HG03060 (cell line): Measurements from ENCODE around the gene TMEM273.

Experiments
- ATAC-seq: cut with Tn5 transposase; IDR thresholded peaks from one replicate; pipeline ENCODE4 v1.9.1; 2021; ENCODE audit warnings: low read depth, moderate number of reproducible peaks; ENCODE audit not compliant: unreplicated experiment

TMEM273 gene

GRCh38 chr10:49177391-49178355 is 10.5 kb downstream of the TMEM273 start:
- ATAC-seq, result peak; percentile 64

DNA sequence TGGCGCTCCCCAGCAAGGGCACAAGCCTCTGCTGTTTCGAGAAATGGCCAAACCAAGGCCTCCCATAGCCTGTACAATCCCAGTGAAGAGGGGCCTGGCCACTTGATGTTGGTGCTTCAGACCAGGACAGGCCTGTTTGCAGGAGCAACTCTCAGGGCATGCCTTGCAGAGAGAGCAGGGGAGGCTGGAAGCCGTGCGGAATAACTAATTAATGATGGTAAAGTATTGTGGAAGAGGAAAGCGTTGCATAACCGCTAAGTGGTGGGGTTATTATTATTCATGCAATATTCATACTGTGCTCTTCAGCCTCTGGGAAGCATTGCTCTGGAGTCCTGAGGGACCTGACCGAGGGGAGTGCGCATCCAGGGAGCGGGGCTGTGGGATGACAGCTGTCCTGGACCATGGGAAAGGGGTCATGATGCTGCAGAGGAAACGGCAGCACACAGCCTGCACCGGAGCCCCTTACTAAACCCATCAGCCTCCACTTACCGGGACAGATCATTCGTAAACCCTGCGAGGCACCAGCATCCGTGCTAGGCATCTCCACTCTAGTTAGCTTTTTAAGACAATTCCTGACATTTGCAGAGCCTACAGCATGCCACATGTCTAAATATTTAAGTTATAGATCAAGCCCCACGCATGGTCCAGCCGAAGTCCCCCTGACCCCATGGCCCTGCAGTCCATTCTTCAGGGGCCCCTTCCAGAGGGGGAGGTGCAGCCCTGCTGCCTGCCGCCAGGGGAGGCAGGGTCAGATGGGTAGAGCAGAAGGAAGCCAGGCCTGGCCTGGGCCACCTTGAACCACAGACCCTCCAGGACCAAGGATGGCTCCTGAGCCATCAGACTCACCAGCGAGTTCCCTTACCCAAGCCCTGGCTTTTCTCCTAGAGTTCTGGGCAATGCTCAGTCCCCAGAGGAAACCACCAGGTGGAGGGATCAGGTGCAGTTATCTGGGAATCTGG is 11.6 kb downstream of the TMEM273 start:
- no peak for ATAC-seq

GRCh38 chr10:49175587-49176309 is 12.4 kb downstream of the TMEM273 start:
- ATAC-seq, result no peak

- ATAC-seq, result no peak
Measured at GRCh38 chr10:49174926-49175500, 13.2 kb downstream of the TMEM273 start.

GRCh38 chr10:49174261-49174925 is 13.8 kb downstream of the TMEM273 start:
- no peak for ATAC-seq

DNA sequence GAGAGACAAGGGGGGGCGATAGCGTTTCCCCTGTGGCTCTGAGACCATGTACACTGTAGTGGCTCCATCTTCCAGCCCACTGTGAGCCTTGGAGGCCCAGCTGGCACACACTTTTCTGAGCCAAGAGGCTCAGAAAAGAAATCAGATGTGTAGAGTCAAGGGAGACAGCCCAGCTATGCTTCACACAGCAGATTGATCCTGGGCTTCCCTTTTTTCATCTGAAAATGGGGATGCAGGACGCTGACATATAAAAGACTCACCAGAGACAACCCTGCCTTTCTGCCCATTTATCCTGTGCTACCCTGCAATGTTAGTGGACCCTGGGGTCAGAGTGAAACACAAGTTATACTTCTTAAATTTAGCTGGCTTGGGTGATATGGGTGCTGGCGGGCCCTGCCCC is 14.3 kb downstream of the TMEM273 start:
- no peak for ATAC-seq

DNA sequence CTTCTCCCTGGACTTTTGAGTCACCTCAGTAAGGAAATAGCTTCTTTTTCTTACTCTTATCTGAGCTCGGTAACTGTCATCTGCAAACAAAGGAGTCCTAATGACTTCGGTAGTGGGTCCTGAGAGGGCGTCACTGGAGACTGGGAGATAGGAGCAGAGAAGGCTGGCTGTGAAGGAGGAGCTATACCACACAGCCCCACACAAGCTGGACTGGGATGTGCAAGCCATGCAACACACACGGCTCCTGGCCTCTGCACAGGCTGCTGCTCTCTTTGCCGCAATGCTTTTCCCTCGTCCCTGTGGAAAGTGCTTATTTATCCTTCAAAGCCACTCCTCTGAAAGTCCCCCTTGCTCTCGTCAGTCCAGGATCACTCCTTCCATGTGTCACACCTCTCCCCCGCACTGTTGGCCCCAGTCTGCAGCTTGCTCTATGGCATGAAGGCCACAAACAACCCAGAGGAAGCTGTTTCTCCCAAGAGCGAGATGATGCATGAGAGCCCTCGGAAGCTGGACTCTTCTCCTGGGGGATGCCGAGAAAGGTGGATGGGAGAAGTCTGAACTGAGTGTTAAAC is 14.9 kb downstream of the TMEM273 start:
- no peak for ATAC-seq

- ATAC-seq, result no peak
Measured at GRCh38 chr10:49172777-49173132, 15.4 kb downstream of the TMEM273 start.

- no peak for ATAC-seq
Measured at GRCh38 chr10:49172061-49172776, 16.0 kb downstream of the TMEM273 start.

DNA sequence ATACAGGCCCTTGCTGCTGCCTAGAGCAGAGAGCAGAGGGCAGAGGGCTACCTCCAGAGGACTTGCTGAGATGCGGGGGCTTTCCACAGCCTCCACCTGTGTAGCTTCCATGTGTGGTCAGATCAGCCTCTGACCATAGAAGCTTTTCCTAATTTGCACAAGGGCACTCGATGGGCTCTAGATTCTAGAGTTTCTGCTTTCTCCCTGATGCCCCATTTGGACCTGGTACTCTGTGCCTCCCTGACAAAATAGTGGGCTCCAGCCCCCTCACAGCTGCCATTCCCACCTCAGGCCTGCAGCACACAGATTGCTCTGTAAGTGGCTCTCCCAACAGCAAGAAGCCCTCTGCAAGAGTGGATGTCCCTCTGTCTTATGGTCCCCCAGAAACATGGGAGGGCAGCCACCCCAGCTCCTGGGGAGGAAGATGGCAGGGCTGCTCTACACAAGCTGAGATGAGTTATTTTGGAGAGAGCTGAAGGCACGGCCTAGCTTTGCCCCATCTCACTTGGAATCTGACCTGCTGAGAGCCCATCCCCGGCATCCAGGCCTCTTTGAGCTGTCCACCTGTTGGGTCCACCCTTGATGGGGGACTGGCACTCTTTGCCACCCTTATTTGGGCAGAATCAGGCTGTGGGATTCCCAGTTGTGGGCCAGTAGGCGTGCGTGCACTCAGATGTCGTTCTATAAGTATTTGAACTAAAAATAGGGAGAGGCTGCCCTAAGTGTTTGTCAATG is 16.7 kb downstream of the TMEM273 start:
- ATAC-seq, result no peak

- ATAC-seq, result no peak
Measured at GRCh38 chr10:49170632-49171325, 17.4 kb downstream of the TMEM273 start.

- no peak for ATAC-seq
Measured at GRCh38 chr10:49169776-49170175, 18.4 kb downstream of the TMEM273 start.

DNA sequence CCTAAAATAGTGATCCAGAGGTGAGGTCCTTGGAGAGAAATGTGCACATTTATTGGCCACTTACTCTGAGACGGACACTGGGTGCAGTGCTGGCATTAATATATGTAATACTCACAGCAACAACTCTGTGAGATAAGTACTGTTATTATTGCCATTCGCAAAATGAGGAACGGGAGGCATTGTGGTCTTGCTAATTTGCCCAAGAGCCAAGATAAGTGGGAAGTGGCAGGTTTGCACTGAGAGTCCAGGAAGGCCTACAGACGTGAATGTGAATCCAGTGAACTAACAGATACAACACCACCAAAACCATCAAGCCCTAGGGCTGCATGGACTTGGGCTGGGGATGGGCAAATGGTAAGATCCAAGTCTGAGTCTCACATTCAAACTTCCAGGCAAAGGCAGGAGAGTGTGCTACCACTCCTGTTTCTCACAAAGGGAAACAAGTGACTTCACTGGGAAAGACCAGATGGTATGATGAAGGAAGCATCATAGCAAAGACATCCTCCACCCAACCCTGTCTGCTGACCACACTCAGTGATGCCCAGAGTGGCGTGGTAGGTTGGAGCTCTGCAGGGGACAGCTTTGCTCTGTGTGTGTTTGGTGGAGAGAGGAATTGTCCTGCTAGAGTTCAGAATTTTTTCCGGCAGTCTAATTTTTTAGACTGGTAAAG is 19.2 kb downstream of the TMEM273 start:
- no peak for ATAC-seq

DNA sequence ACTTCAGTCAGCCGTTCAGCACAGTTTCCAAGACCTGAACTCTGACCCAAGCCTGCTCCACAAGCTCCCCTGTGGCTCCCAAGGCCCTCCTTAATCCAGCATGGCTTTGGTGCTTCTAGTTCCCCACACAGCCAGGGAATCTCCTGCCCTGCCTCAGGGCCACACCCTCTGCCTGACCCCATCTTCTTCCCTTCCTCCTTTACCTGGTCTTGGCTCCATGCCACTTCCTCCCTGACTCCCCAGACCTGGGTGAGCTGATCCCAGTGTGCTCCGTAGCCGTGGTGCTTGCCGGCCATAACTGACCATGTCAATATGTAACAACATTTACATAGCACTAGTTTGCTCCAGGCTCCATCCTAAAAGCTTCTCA is 20.0 kb downstream of the TMEM273 start:
- ATAC-seq, result no peak

- ATAC-seq, result no peak
Measured at GRCh38 chr10:49167425-49168170, 20.6 kb downstream of the TMEM273 start.
